ENCODE results near the gene GPR21.

The GPR21 gene

GRCh38 chr9:123062351-123063176, 29.1 kb downstream of the GPR21 start:
- no peaks in the 10 kb centered on the region for H3K79me2 ChIP-seq (ENCODE audit: insufficient read depth, low read length)
- H3K4me3 ChIP-seq (ENCODE audit: insufficient read depth, low read length, poor library complexity, severe bottlenecking): no peak overlapping the region
- no peaks in the 10 kb centered on the region for H3K27me3 ChIP-seq (ENCODE audit: low read length)
- no peak overlapping the region for H3K4me2 ChIP-seq (ENCODE audit: low read depth, low read length, poor library complexity, severe bottlenecking)
- TF ChIP-seq EZH2phosphoT487 (conservative IDR thresholded peaks at IDR 0.05; ENCODE audit: low read length): no peak
- TF ChIP-seq CTCF (IDR thresholded peaks at IDR 0.05; ENCODE audit: insufficient read depth, low read length, poor library complexity, severe bottlenecking): no peak
- no peaks in the 10 kb centered on the region for H4K20me1 ChIP-seq (ENCODE audit: low read depth, low read length)
- H3F3A ChIP-seq (ENCODE audit: insufficient read depth): no peaks in the 10 kb centered on the region
- no peaks in the 10 kb centered on the region for H3K9me2 ChIP-seq (replicated peaks; ENCODE audit: insufficient read depth, low read length)
- no peak overlapping the region for H3K9ac ChIP-seq (ENCODE audit: low read length)
- peaks cover 15% of the 10 kb centered on the region; the same call in 1 of the 2 replicates for H3K36me3 ChIP-seq (ENCODE audit: low read length)
- H3K9me3 ChIP-seq (ENCODE audit: insufficient read depth, low read length): no peaks in the 10 kb centered on the region
- no peak overlapping the region for H2AFZ ChIP-seq (ENCODE audit: low read depth, low read length, severe bottlenecking)
- H3K27ac ChIP-seq (ENCODE audit: low read depth, low read length): no peak overlapping the region

- Histone ChIP-seq H3K9me3 (ENCODE audit: insufficient read depth, low read length) (no peaks in the 10 kb centered on the region), H4K20me1 (ENCODE audit: low read depth, low read length) (no peaks in the 10 kb centered on the region), H3K4me2 (ENCODE audit: low read depth, low read length, poor library complexity, severe bottlenecking) (no peak overlapping the region), H3F3A (ENCODE audit: insufficient read depth) (no peaks in the 10 kb centered on the region), H2AFZ (ENCODE audit: low read depth, low read length, severe bottlenecking) (no peak overlapping the region), H3K4me3 (ENCODE audit: insufficient read depth, low read length, poor library complexity, severe bottlenecking) (no peak overlapping the region), H3K79me2 (ENCODE audit: insufficient read depth, low read length) (no peaks in the 10 kb centered on the region), H3K36me3 (ENCODE audit: low read length) (peaks cover 18% of the 10 kb centered on the region; the same call in 1 of the 2 replicates), H3K9me2 (replicated peaks; ENCODE audit: insufficient read depth, low read length) (no peaks in the 10 kb centered on the region), H3K27ac (ENCODE audit: low read depth, low read length) (no peak overlapping the region), H3K9ac (ENCODE audit: low read length) (no peak overlapping the region), H3K27me3 (ENCODE audit: low read length) (no peaks in the 10 kb centered on the region)
- TF ChIP-seq CTCF (IDR thresholded peaks at IDR 0.05; ENCODE audit: insufficient read depth, low read length, poor library complexity, severe bottlenecking) (no peak), EZH2phosphoT487 (conservative IDR thresholded peaks at IDR 0.05; ENCODE audit: low read length) (no peak)
These were observed 29.7 kb downstream of the GPR21 start for GRCh38 chr9:123063177-123063598.

- H3K27me3 ChIP-seq (ENCODE audit: low read length): no peaks in the 10 kb centered on the region
- H3K79me2 ChIP-seq (ENCODE audit: insufficient read depth, low read length): no peaks in the 10 kb centered on the region
- no peak overlapping the region for H3K9ac ChIP-seq (ENCODE audit: low read length)
- no peaks in the 10 kb centered on the region for H3K9me2 ChIP-seq (replicated peaks; ENCODE audit: insufficient read depth, low read length)
- H3K27ac ChIP-seq (ENCODE audit: low read depth, low read length): no peak overlapping the region
- peaks cover 18% of the 10 kb centered on the region for H3K36me3 ChIP-seq (ENCODE audit: low read length)
- H3K4me3 ChIP-seq (ENCODE audit: insufficient read depth, low read length, poor library complexity, severe bottlenecking): no peak overlapping the region
- no peaks in the 10 kb centered on the region for H4K20me1 ChIP-seq (ENCODE audit: low read depth, low read length)
- no peak overlapping the region for H3K4me2 ChIP-seq (ENCODE audit: low read depth, low read length, poor library complexity, severe bottlenecking)
- no peak for TF ChIP-seq EZH2phosphoT487 (conservative IDR thresholded peaks at IDR 0.05; ENCODE audit: low read length)
- no peak for TF ChIP-seq CTCF (IDR thresholded peaks at IDR 0.05; ENCODE audit: insufficient read depth, low read length, poor library complexity, severe bottlenecking)
- H3K9me3 ChIP-seq (ENCODE audit: insufficient read depth, low read length): no peaks in the 10 kb centered on the region
- H2AFZ ChIP-seq (ENCODE audit: low read depth, low read length, severe bottlenecking): no peak overlapping the region
- H3F3A ChIP-seq (ENCODE audit: insufficient read depth): no peaks in the 10 kb centered on the region
These were observed 30.4 kb downstream of the GPR21 start for GRCh38 chr9:123063896-123064295.
